HCT116 (cell line): ENCODE results near the gene FBXL13. TPM values are rescaled to one million over a fixed set of nuclear protein-coding genes. Genes with fewer than 3 reads are reported as not detected.

ENCODE experiments used
- ATAC-seq: fragments of 200-7000 bp; cut with Tn5 transposase; 2 replicates; pipeline ENCODE4 v1.9.1; 2020; ENCODE audit warnings: mild to moderate bottlenecking, moderate library complexity
- BruUV-seq: library from RNA; stranded (reverse); fragments of 400-500 nt; replicated peaks from 2 replicates; lab custom pipeline; 2021; lab: Mats Ljungman, UMichigan
- CTCF ChIA-PET: fragments of 300-600 bp; sonication (Branson Sonifier 250); formaldehyde crosslinking; loops from one replicate; lab custom pipeline; 2021; ENCODE audit warnings: antibody characterized with exemption; lab: Charles Lee
- POLR2A ChIA-PET: fragments of 300-600, 350-600 bp; sonication (Branson Sonifier 250); formaldehyde crosslinking; loops from one replicate; lab custom pipeline; 2021; ENCODE audit warnings: antibody characterized with exemption; lab: Charles Lee
- RAD21 ChIA-PET, 2 experiments: fragments of 300-600 bp; sonication (Branson Sonifier 250); formaldehyde crosslinking; loops; one replicate each; lab custom pipeline; 2023; ENCODE audit warnings: low total read pairs in 2 of 2; ENCODE audit not compliant: uncharacterized antibody in 2 of 2, unreplicated experiment in 2 of 2, low non-redundant PET in 1 of 2; lab: Charles Lee
- DNase-seq: peaks from one replicate; pipeline ENCODE4 v3.0.0-alpha.2; 2010; ENCODE audit warnings: low read depth, low spot score
- H2AFZ ChIP-seq: fragments of 200-600 bp; shearing (Covaris generic), sonication (generic); 2 replicates; pipeline ENCODE4 v1.6.1; 2017; ENCODE audit warnings: low read depth, mixed run types, mixed read lengths, antibody characterized with exemption, low read length; ENCODE audit not compliant: poor library complexity, severe bottlenecking
- H3K27ac ChIP-seq: 2 replicates; pipeline ENCODE4 v1.5.1; 2012; ENCODE audit warnings: low read depth, low read length
- H3K27me3 ChIP-seq: fragments of 200-600 bp; sonication (generic); 2 replicates; pipeline ENCODE4 v1.6.1; 2016; ENCODE audit warnings: mixed run types, low read length, mixed read lengths; ENCODE audit not compliant: insufficient read depth
- H3K36me3 ChIP-seq, 2 experiments: fragments of 200-500 bp in 1 of 2; fragments of 200-600 bp in 1 of 2; sonication (Bioruptor generic) in 1 of 2; sonication (generic) in 1 of 2; 2 replicates each; pipeline versions ENCODE4 v1.5.1 to v1.6.1; 2014 to 2016; ENCODE audit warnings: low read length in 2 of 2, inconsistent platforms in 1 of 2, mixed read lengths in 1 of 2, mixed run types in 1 of 2; ENCODE audit not compliant: insufficient read depth in 2 of 2, control insufficient read depth in 1 of 2
- H3K4me1 ChIP-seq, 2 experiments: fragments of 200-600 bp in 1 of 2; sonication (generic) in 1 of 2; 2 replicates each; pipeline versions ENCODE4 v1.5.1 to v1.6.1; 2012 to 2017; ENCODE audit warnings: low read length in 2 of 2, inconsistent platforms in 1 of 2, mild to moderate bottlenecking in 1 of 2, mixed read lengths in 1 of 2, mixed run types in 1 of 2, moderate library complexity in 1 of 2; ENCODE audit not compliant: insufficient read depth in 2 of 2, control insufficient read depth in 1 of 2
- H3K4me2 ChIP-seq: fragments of 200-600 bp; sonication (generic); 2 replicates; pipeline ENCODE4 v1.6.1; 2017; ENCODE audit warnings: mixed run types, low read length, mixed read lengths
- H3K4me3 ChIP-seq, 2 experiments: fragments of 200-600 bp in 1 of 2; sonication (generic) in 1 of 2; replicated peaks in 1 of 2; 2 replicates each; pipeline ENCODE4 v1.5.1; 2011 to 2016; ENCODE audit warnings: low read length in 2 of 2, control low read depth in 1 of 2, low read depth in 1 of 2, mild to moderate bottlenecking in 1 of 2, mixed read lengths in 1 of 2, mixed run types in 1 of 2
- H3K79me2 ChIP-seq: fragments of 200-600 bp; sonication (generic); 2 replicates; pipeline ENCODE4 v1.6.1; 2017; ENCODE audit warnings: mild to moderate bottlenecking, mixed run types, low read length, moderate library complexity, mixed read lengths; ENCODE audit not compliant: insufficient read depth
- H3K9ac ChIP-seq: fragments of 200-600 bp; sonication (generic); 2 replicates; pipeline ENCODE4 v1.6.1; 2016; ENCODE audit warnings: low read length, mixed read lengths
- H3K9me2 ChIP-seq: fragments of 200-600 bp; sonication (generic), shearing (Covaris generic); 2 replicates; pipeline ENCODE4 v1.6.1; 2017; ENCODE audit warnings: mixed run types, mild to moderate bottlenecking, moderate library complexity; ENCODE audit not compliant: insufficient read depth
- H3K9me3 ChIP-seq, 2 experiments: fragments of 200-500 bp in 1 of 2; fragments of 200-600 bp in 1 of 2; sonication (Bioruptor generic) in 1 of 2; sonication (generic) in 1 of 2; 2 replicates each; pipeline ENCODE4 v1.6.1; 2014 to 2017; ENCODE audit warnings: low read length in 2 of 2, mixed read lengths in 2 of 2, inconsistent platforms in 1 of 2, low read depth in 1 of 2, mild to moderate bottlenecking in 1 of 2, mixed run types in 1 of 2, moderate library complexity in 1 of 2; ENCODE audit not compliant: control insufficient read depth in 1 of 2, insufficient read depth in 1 of 2
- H4K20me1 ChIP-seq: fragments of 200-600 bp; sonication (generic), shearing (Covaris generic); 2 replicates; pipeline ENCODE4 v1.6.1; 2017; ENCODE audit warnings: mixed run types, mild to moderate bottlenecking, moderate library complexity; ENCODE audit not compliant: insufficient read depth
- CBX3 ChIP-seq: IDR thresholded peaks from 2 replicates; pipeline ENCODE4 v1.6.1; 2012; ENCODE audit warnings: low read depth
- CEBPB ChIP-seq: IDR thresholded peaks from 2 replicates; pipeline ENCODE4 v1.6.1; 2012; ENCODE audit warnings: low read depth
- EGR1 ChIP-seq: IDR thresholded peaks from 2 replicates; pipeline ENCODE4 v1.6.1; 2012; ENCODE audit warnings: low read depth
- ELF1 ChIP-seq: IDR thresholded peaks from 2 replicates; pipeline ENCODE4 v1.6.1; 2012; ENCODE audit warnings: low read depth, borderline replicate concordance
- EZH2 ChIP-seq: fragments of 200-600 bp; sonication (generic); IDR thresholded peaks from 2 replicates; pipeline ENCODE4 v1.6.1; 2017; ENCODE audit warnings: antibody characterized with exemption, mixed run types
- EZH2phosphoT487 ChIP-seq: fragments of 200-600 bp; IDR thresholded peaks from 2 replicates; pipeline ENCODE4 v1.6.1; 2018; ENCODE audit warnings: antibody characterized with exemption, borderline replicate concordance
- JUND ChIP-seq: IDR thresholded peaks from 2 replicates; pipeline ENCODE4 v1.6.1; 2012
- POLR2A ChIP-seq: IDR thresholded peaks from 2 replicates; pipeline ENCODE4 v1.7.0; 2011; ENCODE audit warnings: borderline replicate concordance; ENCODE audit not compliant: insufficient read depth, insufficient read length; ENCODE audit errors: extremely low read depth
- RAD21 ChIP-seq: IDR thresholded peaks from 2 replicates; pipeline ENCODE4 v1.6.1; 2012; ENCODE audit warnings: low read depth, mild to moderate bottlenecking
- SIN3A ChIP-seq: IDR thresholded peaks from 2 replicates; pipeline ENCODE4 v1.6.1; 2012; ENCODE audit warnings: low read depth
- SP1 ChIP-seq: IDR thresholded peaks from 2 replicates; pipeline ENCODE4 v1.6.1; 2012; ENCODE audit warnings: low read depth
- TCF7L2 ChIP-seq: IDR thresholded peaks from 2 replicates; pipeline ENCODE4 v1.7.0; 2011; ENCODE audit warnings: borderline replicate concordance, inconsistent platforms; ENCODE audit not compliant: insufficient read depth, insufficient read length; ENCODE audit errors: extremely low read depth
- ZFX ChIP-seq: fragments of 450-650 bp; IDR thresholded peaks from 2 replicates; pipeline ENCODE4 v1.6.1; 2017
- ZNF274 ChIP-seq: fragments of 200-500 bp; sonication (Bioruptor generic); IDR thresholded peaks from 2 replicates; pipeline ENCODE4 v1.6.1; 2014; ENCODE audit warnings: mild to moderate bottlenecking, low read depth, low read length, inconsistent platforms
- intact Hi-C: fragments of 100-400 bp; cut with micrococcal nuclease; formaldehyde crosslinking; loops from 2 replicates; pipeline ENCODE4 v1.10.0; 2022
- total RNA-seq: library from RNA; stranded (reverse); gene quantifications from one replicate; pipeline ENCODE4 v1.2.1, GENCODE V29; 2021; ENCODE audit not compliant: unreplicated experiment
- TF ChIP-seq, protein P1 (sequence below): IDR thresholded peaks from 2 replicates; pipeline ENCODE4 v1.6.1; 2012; ENCODE audit warnings: low read depth
- TF ChIP-seq, protein P2 (sequence below), 3 experiments: fragments of 200-600 bp in 1 of 3; sonication (generic) in 1 of 3; IDR thresholded peaks in 2 of 3; conservative IDR thresholded peaks in 1 of 3; 2 replicates each; pipeline ENCODE4 v1.5.1; 2012 to 2017; ENCODE audit warnings: low read depth in 2 of 3, low read length in 2 of 3, antibody characterized with exemption in 1 of 3, borderline replicate concordance in 1 of 3, control low read depth in 1 of 3, mild to moderate bottlenecking in 1 of 3, mixed read lengths in 1 of 3, mixed run types in 1 of 3, moderate library complexity in 1 of 3; ENCODE audit not compliant: insufficient read depth in 1 of 3
- TF ChIP-seq, protein P3 (sequence below): IDR thresholded peaks from 2 replicates; pipeline ENCODE4 v1.6.1; 2011; ENCODE audit warnings: mild to moderate bottlenecking, low read length, moderate library complexity; ENCODE audit not compliant: insufficient replicate concordance; ENCODE audit errors: extremely low read depth
- TF ChIP-seq, protein P4 (sequence below): IDR thresholded peaks from 2 replicates; pipeline ENCODE4 v1.6.1; 2012
- TF ChIP-seq, protein P5 (sequence below): IDR thresholded peaks from 2 replicates; pipeline ENCODE4 v1.6.1; 2012

Gene FBXL13
- total RNA-seq, 1 experiment from 2014 or later, result 1.0 TPM

DNA sequence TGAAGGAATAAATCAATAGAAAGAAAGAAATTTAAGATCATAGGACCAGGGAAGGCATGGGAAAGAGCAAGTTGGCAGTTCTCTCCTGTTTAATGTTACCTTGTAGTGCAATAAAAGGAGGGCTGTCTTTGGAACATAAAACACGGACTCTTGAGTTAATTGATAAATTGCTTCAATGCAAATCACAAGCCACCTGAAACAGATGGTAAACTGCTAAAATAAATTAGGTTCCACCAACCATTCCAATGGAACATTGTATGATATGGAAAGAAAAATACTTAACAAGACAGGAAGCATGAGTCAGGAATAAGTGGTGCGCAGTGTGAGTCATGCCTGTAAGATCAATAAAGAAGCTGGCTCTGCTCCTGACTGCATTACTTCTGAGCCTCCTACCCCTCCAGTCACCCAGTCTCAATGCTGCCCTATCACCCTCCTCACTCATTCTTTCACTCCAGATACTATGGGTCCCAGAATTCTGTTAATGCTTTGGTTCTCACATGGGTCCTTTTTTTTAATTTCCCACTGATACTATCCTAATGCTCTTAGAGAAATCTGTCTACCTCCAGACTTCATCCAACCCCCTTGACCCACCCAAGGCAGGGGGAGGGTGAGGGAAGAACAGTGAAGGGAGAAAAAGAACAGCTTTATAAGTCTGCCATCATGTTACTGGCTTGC is 82.9 kb downstream of the FBXL13 start:
- Histone ChIP-seq H3K27me3 (no peaks in the 10 kb centered on the region), H3K36me3 (no peaks in the 10 kb centered on the region), H4K20me1 (no peaks in the 10 kb centered on the region), H3K4me2 (peak overlapping the region; percentile 71), H3K9ac (peak overlapping the region; percentile 13), H3K4me3 (peak overlapping the region in 1 of 2 experiments; percentile 28; a peak in 2 of 4 replicates), H2AFZ (peak overlapping the region; percentile 36), H3K4me1 (peaks cover 40 to 42% of the 10 kb centered on the region in 2 experiments), H3K9me2 (no peaks in the 10 kb centered on the region), H3K9me3 (no peaks in the 10 kb centered on the region), H3K27ac (peak overlapping the region; percentile 94), H3K79me2 (no peaks in the 10 kb centered on the region)
- POLR2A ChIA-PET, result interaction anchor here (2.0 kb wide), 1 partner anchor 18 kb away, joined by 7 read pairs; no protein-coding TSS in a partner anchor
- CTCF ChIA-PET, result interaction anchor here (1.8 kb wide), 1 partner anchor 70 kb away, joined by 10 read pairs; no protein-coding TSS in a partner anchor
- TSS peak; percentile 100 for BruUV-seq
- DNase-seq (peak; percentile 96), ATAC-seq (peak; percentile 86)
- RAD21 ChIA-PET, result interaction anchor here in 1 of 2 experiments (1.6 kb wide), 1 partner anchor 70 kb away, joined by 13 read pairs; no protein-coding TSS in a partner anchor
- intact Hi-C loops, result loop anchor here (1.0 kb wide), 1 partner anchor 13 kb away; no protein-coding TSS in a partner anchor
- TF ChIP-seq, protein P1, sequence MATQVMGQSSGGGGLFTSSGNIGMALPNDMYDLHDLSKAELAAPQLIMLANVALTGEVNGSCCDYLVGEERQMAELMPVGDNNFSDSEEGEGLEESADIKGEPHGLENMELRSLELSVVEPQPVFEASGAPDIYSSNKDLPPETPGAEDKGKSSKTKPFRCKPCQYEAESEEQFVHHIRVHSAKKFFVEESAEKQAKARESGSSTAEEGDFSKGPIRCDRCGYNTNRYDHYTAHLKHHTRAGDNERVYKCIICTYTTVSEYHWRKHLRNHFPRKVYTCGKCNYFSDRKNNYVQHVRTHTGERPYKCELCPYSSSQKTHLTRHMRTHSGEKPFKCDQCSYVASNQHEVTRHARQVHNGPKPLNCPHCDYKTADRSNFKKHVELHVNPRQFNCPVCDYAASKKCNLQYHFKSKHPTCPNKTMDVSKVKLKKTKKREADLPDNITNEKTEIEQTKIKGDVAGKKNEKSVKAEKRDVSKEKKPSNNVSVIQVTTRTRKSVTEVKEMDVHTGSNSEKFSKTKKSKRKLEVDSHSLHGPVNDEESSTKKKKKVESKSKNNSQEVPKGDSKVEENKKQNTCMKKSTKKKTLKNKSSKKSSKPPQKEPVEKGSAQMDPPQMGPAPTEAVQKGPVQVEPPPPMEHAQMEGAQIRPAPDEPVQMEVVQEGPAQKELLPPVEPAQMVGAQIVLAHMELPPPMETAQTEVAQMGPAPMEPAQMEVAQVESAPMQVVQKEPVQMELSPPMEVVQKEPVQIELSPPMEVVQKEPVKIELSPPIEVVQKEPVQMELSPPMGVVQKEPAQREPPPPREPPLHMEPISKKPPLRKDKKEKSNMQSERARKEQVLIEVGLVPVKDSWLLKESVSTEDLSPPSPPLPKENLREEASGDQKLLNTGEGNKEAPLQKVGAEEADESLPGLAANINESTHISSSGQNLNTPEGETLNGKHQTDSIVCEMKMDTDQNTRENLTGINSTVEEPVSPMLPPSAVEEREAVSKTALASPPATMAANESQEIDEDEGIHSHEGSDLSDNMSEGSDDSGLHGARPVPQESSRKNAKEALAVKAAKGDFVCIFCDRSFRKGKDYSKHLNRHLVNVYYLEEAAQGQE, result no peak
- TF ChIP-seq, protein P2, sequence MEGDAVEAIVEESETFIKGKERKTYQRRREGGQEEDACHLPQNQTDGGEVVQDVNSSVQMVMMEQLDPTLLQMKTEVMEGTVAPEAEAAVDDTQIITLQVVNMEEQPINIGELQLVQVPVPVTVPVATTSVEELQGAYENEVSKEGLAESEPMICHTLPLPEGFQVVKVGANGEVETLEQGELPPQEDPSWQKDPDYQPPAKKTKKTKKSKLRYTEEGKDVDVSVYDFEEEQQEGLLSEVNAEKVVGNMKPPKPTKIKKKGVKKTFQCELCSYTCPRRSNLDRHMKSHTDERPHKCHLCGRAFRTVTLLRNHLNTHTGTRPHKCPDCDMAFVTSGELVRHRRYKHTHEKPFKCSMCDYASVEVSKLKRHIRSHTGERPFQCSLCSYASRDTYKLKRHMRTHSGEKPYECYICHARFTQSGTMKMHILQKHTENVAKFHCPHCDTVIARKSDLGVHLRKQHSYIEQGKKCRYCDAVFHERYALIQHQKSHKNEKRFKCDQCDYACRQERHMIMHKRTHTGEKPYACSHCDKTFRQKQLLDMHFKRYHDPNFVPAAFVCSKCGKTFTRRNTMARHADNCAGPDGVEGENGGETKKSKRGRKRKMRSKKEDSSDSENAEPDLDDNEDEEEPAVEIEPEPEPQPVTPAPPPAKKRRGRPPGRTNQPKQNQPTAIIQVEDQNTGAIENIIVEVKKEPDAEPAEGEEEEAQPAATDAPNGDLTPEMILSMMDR (IDR thresholded peaks at IDR 0.05 in 2 of 3, conservative IDR thresholded peaks at IDR 0.05 in 1 of 3; ENCODE audit: borderline replicate concordance in 1 of 3, insufficient read depth in 1 of 3, low read depth in 2 of 3, low read length in 2 of 3), result no peak
- TF ChIP-seq, protein P3, sequence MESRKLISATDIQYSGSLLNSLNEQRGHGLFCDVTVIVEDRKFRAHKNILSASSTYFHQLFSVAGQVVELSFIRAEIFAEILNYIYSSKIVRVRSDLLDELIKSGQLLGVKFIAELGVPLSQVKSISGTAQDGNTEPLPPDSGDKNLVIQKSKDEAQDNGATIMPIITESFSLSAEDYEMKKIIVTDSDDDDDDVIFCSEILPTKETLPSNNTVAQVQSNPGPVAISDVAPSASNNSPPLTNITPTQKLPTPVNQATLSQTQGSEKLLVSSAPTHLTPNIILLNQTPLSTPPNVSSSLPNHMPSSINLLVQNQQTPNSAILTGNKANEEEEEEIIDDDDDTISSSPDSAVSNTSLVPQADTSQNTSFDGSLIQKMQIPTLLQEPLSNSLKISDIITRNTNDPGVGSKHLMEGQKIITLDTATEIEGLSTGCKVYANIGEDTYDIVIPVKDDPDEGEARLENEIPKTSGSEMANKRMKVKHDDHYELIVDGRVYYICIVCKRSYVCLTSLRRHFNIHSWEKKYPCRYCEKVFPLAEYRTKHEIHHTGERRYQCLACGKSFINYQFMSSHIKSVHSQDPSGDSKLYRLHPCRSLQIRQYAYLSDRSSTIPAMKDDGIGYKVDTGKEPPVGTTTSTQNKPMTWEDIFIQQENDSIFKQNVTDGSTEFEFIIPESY, result no peak
- TF ChIP-seq EGR1 (peak; percentile 56), SP1 (peak; percentile 98), EZH2phosphoT487 (no peak), ZFX (no peak), ZNF274 (no peak), TCF7L2 (peak; percentile 93), SIN3A (no peak), ELF1 (no peak; the same call in 1 of the 2 replicates), RAD21 (peak; percentile 26), JUND (peak; percentile 100), CEBPB (peak; percentile 76), POLR2A (no peak), EZH2 (no peak), CBX3 (peak; percentile 81)
- TF ChIP-seq, protein P4, sequence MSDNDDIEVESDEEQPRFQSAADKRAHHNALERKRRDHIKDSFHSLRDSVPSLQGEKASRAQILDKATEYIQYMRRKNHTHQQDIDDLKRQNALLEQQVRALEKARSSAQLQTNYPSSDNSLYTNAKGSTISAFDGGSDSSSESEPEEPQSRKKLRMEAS, result peak; percentile 68
- TF ChIP-seq, protein P5, sequence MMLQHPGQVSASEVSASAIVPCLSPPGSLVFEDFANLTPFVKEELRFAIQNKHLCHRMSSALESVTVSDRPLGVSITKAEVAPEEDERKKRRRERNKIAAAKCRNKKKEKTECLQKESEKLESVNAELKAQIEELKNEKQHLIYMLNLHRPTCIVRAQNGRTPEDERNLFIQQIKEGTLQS, result peak; percentile 79
